ENCODE measurements around the gene OR2A42. TPM values are rescaled to one million over a fixed set of nuclear protein-coding genes. Genes with fewer than 3 reads are reported as not detected.
"Not testable (repeated sequence)": the region's sequence is repeated elsewhere in the genome, so short reads cannot be mapped to it uniquely, and the experiment has no call there.

The OR2A42 gene, protein sequence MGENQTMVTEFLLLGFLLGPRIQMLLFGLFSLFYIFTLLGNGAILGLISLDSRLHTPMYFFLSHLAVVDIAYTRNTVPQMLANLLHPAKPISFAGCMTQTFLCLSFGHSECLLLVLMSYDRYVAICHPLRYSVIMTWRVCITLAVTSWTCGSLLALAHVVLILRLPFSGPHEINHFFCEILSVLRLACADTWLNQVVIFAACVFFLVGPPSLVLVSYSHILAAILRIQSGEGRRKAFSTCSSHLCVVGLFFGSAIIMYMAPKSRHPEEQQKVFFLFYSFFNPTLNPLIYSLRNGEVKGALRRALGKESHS
- not detected for total RNA-seq

DNA sequence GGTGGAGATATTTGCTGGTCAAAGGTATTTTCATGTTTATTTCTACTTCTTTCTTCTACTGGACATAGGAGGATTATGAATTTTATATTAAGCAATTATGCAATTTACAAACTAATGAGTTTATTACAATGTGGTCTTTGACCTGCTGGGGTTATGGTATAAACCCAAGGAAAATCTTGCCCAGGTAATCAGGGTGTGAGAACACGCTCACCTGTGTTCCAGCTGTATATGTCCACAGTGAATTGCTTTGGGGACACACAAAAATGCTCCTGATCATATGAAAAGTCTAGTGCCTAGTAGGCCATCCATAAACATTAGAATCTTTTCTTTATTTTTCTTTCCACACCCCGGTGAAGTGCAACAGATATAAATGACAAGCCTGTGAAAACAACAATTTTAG is at the start of gene OR2A42:
Gene OR2A42, minus strand, starts transcription at position 241 of the 400 bp plus-strand sequence. CDS start 6,762 bp downstream, outside the sequence.
- H3K4me3 Mint-ChIP-seq; H3K36me3 Mint-ChIP-seq; H3K27me3 Mint-ChIP-seq; intact Hi-C loops (cut with micrococcal nuclease); H3K4me1 Mint-ChIP-seq (ENCODE audit: low read depth); CTCF ChIA-PET; POLR2A ChIA-PET; DNase-seq; H3K27ac Mint-ChIP-seq; H3K9me3 Mint-ChIP-seq: not testable (repeated sequence)

GRCh38 chr7:144287171-144287784 is 47.9 kb upstream of the OR2A42 start:
- H3K27me3 Mint-ChIP-seq; CTCF ChIA-PET; H3K4me1 Mint-ChIP-seq (ENCODE audit: low read depth); DNase-seq; POLR2A ChIA-PET; H3K9me3 Mint-ChIP-seq; H3K36me3 Mint-ChIP-seq; intact Hi-C loops (cut with micrococcal nuclease); H3K27ac Mint-ChIP-seq; H3K4me3 Mint-ChIP-seq: not testable (repeated sequence)

DNA sequence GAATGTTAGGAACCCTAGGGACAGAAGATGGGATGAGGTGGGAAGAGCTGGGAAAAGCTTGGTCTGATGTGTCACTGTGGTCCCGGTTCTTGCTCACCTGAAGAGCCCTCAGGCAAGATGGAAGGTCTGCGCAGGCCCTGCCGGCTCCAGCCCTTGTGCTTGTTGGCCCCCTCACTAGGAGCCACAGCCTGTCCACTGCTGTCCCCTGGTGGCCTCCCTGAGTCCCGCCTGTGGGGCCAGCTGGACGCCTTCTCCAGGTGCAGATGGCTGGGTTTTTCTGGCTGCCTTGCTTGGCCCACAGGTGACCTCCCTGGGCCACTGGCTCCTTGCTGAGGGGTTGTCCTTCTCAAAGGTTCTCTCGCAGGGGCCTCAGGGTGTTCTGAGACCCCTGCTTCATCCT is 44.3 kb upstream of the OR2A42 start:
- POLR2A ChIA-PET; H3K4me1 Mint-ChIP-seq (ENCODE audit: low read depth): not testable (repeated sequence)

GRCh38 chr7:144282490-144282889 is 43.1 kb upstream of the OR2A42 start:
- intact Hi-C loops (cut with micrococcal nuclease); H3K9me3 Mint-ChIP-seq; H3K36me3 Mint-ChIP-seq; DNase-seq; CTCF ChIA-PET; POLR2A ChIA-PET; H3K27ac Mint-ChIP-seq; H3K4me3 Mint-ChIP-seq; H3K4me1 Mint-ChIP-seq (ENCODE audit: low read depth); H3K27me3 Mint-ChIP-seq: not testable (repeated sequence)

More for the DNA sequence above, 44.3 kb upstream of the OR2A42 start:
- H3K9me3 Mint-ChIP-seq; CTCF ChIA-PET; H3K4me3 Mint-ChIP-seq; intact Hi-C loops (cut with micrococcal nuclease); DNase-seq; H3K27ac Mint-ChIP-seq; H3K27me3 Mint-ChIP-seq; H3K36me3 Mint-ChIP-seq: not testable (repeated sequence)

GRCh38 chr7:144281981-144282380 is 42.6 kb upstream of the OR2A42 start:
- POLR2A ChIA-PET, H3K4me3 Mint-ChIP-seq: not testable (repeated sequence)

DNA sequence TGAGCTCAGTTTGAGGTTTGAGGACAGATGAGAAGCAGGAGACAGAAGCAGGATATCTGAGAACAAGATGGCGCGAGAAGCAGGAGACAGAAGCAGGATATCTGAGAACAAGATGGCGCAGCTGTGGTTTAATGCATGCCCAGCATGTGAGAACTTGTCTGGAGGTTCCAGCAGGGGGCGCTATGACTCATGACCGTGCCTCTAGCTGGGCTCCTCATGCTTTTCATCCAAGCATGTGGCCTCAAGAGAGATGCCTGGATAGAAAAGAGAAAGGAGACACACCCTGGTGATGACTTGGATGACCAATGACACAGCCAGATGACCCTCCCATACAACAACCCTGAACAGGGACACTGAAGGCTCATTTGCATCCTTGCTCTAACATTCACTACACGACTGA is 40.6 kb upstream of the OR2A42 start:
- CTCF ChIA-PET; H3K27ac Mint-ChIP-seq; H3K4me3 Mint-ChIP-seq; H3K9me3 Mint-ChIP-seq; POLR2A ChIA-PET; H3K36me3 Mint-ChIP-seq; H3K4me1 Mint-ChIP-seq (ENCODE audit: low read depth); intact Hi-C loops (cut with micrococcal nuclease); DNase-seq; H3K27me3 Mint-ChIP-seq: not testable (repeated sequence)

More at GRCh38 chr7:144281981-144282380, 42.6 kb upstream of the OR2A42 start:
- H3K36me3 Mint-ChIP-seq; DNase-seq; H3K27me3 Mint-ChIP-seq; intact Hi-C loops (cut with micrococcal nuclease); H3K27ac Mint-ChIP-seq; H3K4me1 Mint-ChIP-seq (ENCODE audit: low read depth); H3K9me3 Mint-ChIP-seq; CTCF ChIA-PET: not testable (repeated sequence)

DNA sequence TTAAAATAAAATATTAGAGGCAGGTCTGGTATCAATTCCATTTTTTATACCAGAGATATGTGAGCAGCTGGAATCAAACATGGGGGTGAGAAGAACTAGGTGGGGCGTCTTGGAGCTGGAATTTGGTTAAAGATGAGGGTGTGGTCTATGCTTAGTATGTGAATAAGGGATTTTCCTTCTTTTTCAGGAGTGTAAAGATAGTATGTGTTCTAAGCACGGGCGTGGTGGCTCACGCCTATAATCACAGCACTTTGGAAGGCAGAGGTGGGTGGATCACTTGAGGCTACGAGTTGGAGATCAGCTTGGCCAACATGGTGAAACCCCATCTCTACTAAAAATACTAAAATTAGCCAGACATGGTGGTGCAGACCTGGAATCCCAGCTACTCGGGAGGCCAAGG is 35.9 kb upstream of the OR2A42 start:
- H3K36me3 Mint-ChIP-seq; H3K9me3 Mint-ChIP-seq; H3K27me3 Mint-ChIP-seq; POLR2A ChIA-PET; H3K4me3 Mint-ChIP-seq; CTCF ChIA-PET; DNase-seq; H3K27ac Mint-ChIP-seq; intact Hi-C loops (cut with micrococcal nuclease); H3K4me1 Mint-ChIP-seq (ENCODE audit: low read depth): not testable (repeated sequence)

GRCh38 chr7:144269188-144269587 is 29.8 kb upstream of the OR2A42 start, which contains the start of gene CTAGE8:
TSS of gene CTAGE8 (minus strand) at chr7:144269288. CDS start at chr7:144269250, 38 bp downstream.
- H3K27me3 Mint-ChIP-seq; CTCF ChIA-PET; H3K4me3 Mint-ChIP-seq; H3K4me1 Mint-ChIP-seq (ENCODE audit: low read depth); DNase-seq; H3K36me3 Mint-ChIP-seq; POLR2A ChIA-PET; intact Hi-C loops (cut with micrococcal nuclease); H3K9me3 Mint-ChIP-seq; H3K27ac Mint-ChIP-seq: not testable (repeated sequence)

- intact Hi-C loops (cut with micrococcal nuclease); POLR2A ChIA-PET; DNase-seq; H3K27ac Mint-ChIP-seq; H3K27me3 Mint-ChIP-seq; CTCF ChIA-PET; H3K4me3 Mint-ChIP-seq; H3K9me3 Mint-ChIP-seq; H3K36me3 Mint-ChIP-seq; H3K4me1 Mint-ChIP-seq (ENCODE audit: low read depth): not testable (repeated sequence)
Measured at GRCh38 chr7:144264692-144265091, 25.3 kb upstream of the OR2A42 start, which contains the start of gene OR2A7. TSS of gene OR2A7 (minus strand) at chr7:144264792. CDS start at chr7:144259628, 5,164 bp downstream.

GRCh38 chr7:144262128-144262527 is 22.7 kb upstream of the OR2A42 start:
- H3K4me1 Mint-ChIP-seq (ENCODE audit: low read depth); POLR2A ChIA-PET; H3K27me3 Mint-ChIP-seq; H3K9me3 Mint-ChIP-seq; CTCF ChIA-PET; H3K4me3 Mint-ChIP-seq; DNase-seq; H3K27ac Mint-ChIP-seq; H3K36me3 Mint-ChIP-seq; intact Hi-C loops (cut with micrococcal nuclease): not testable (repeated sequence)

- H3K27me3 Mint-ChIP-seq; H3K36me3 Mint-ChIP-seq; intact Hi-C loops (cut with micrococcal nuclease); H3K27ac Mint-ChIP-seq; H3K4me1 Mint-ChIP-seq (ENCODE audit: low read depth); POLR2A ChIA-PET; H3K9me3 Mint-ChIP-seq; CTCF ChIA-PET; H3K4me3 Mint-ChIP-seq; DNase-seq: not testable (repeated sequence)
Measured at GRCh38 chr7:144259067-144259466, 19.7 kb upstream of the OR2A42 start.

GRCh38 chr7:144256112-144256511 is 16.7 kb upstream of the OR2A42 start:
- no peaks in the 10 kb centered on the region for H3K9me3 Mint-ChIP-seq
- intact Hi-C loops (cut with micrococcal nuclease): no loop called here
- H3K4me3 Mint-ChIP-seq: no peak overlapping the region
- no peaks in the 10 kb centered on the region for H3K36me3 Mint-ChIP-seq
- H3K4me1 Mint-ChIP-seq (ENCODE audit: low read depth): no peaks in the 10 kb centered on the region
- ChIA-PET CTCF (no interaction called here), POLR2A (no interaction called here)
- no peaks in the 10 kb centered on the region for H3K27me3 Mint-ChIP-seq
- DNase-seq: no peak
- H3K27ac Mint-ChIP-seq: no peak overlapping the region

DNA sequence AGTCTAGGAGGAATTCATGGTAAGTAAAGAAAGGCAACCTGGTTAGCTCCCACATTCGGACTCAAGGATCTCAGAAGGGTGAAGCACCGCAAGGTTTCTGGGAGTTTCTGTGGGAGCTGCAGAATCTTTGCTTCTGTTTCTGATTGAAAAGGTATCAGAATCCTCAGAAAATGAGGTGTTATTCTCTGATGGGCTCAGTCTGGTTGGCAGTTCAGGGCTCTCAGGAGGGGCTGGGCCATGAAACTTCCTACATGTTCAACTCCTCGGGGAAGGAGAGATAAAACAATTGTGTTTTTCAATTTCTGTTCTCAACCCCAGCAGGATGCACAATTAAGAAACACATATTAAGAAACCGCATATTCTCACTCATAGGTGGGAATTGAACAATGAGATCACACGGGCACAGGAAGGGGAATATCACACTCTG is 16.1 kb upstream of the OR2A42 start:
- no peaks in the 10 kb centered on the region for H3K27me3 Mint-ChIP-seq
- ChIA-PET CTCF (no interaction called here), POLR2A (no interaction called here)
- no peaks in the 10 kb centered on the region for H3K9me3 Mint-ChIP-seq
- H3K36me3 Mint-ChIP-seq: no peaks in the 10 kb centered on the region
- DNase-seq: no peak
- no peak overlapping the region for H3K27ac Mint-ChIP-seq
- H3K4me3 Mint-ChIP-seq: no peak overlapping the region
- intact Hi-C loops (cut with micrococcal nuclease): no loop called here
- H3K4me1 Mint-ChIP-seq (ENCODE audit: low read depth): no peaks in the 10 kb centered on the region

Data from activated CD4-positive, alpha-beta memory T cell treated with anti-CD3 and anti-CD28 coated beads for 36 hours (primary cell).